Ecto neural progenitor cell (in vitro differentiated cells): Measurements from ENCODE around the gene PCLAF.

Experiments
- DNase-seq: peaks from one replicate; pipeline ENCODE4 v3.0.0-alpha.2; 2018; ENCODE audit warnings: low spot score

The PCLAF gene

DNA sequence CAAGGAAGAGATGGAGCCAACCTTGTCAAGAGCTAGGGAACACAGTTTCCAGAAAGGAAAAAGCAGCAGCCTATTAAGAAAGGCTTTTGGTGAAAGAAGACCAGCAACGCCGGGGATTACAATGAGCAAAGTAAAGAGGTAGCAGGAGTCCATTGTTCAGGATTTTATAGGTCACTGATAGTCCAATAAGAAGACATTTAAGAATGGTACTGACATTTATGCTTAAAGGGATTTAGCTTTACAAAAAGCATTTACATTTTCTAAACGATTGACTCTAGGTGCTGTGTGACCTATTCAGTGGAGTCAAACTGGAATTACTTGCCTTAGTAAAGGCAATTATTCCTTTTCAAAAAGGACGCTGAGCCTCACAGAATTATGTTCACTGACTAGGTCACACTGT, 66.0 kb downstream of the PCLAF start:
- no peak for DNase-seq

DNA sequence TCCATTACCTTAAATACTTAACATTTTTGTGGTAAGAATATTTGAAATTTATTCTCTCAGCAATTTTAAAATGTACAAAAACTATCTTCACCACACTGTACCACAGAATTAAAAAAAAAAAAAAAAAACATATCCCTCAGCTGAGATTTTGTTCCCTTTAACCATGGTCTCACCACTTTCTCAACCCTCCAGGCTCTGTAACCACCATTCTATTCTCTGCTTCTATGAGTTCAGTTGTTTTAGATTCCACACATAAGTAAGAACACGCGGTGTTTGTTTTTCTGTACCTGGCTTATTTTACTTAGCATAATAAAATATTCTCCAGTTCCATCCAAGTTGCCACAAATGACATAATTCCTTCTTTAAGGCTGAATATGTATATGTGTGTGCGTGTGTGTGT, 66.8 kb downstream of the PCLAF start:
- DNase-seq: no peak
